PC-9 (cell line): Measurements from ENCODE around the gene HTT.

Experiments used
- CTCF ChIP-seq: fragments of 200-600 bp; sonication (generic); conservative IDR thresholded peaks from 2 replicates; pipeline ENCODE4 v1.6.1; 2017; ENCODE audit warnings: mixed run types, antibody characterized with exemption, mild to moderate bottlenecking, moderate library complexity
- EZH2 ChIP-seq: fragments of 200-600 bp; sonication (generic); IDR thresholded peaks from 2 replicates; pipeline ENCODE4 v1.8.0; 2017; ENCODE audit warnings: antibody characterized with exemption, low read depth

GRCh38 chr4:3237712-3238560 lies 163.5 kb downstream of the HTT start:
- TF ChIP-seq CTCF (no peak), EZH2 (no peak)
